Activated naive CD8-positive, alpha-beta T cell (primary cell): Measurements from ENCODE around the gene MTHFR.

Experiments used
- H3K27ac Mint-ChIP-seq: one replicate; pipeline ENCODE4 v1.8.0; 2021; ENCODE audit warnings: mixed read lengths
- H3K27me3 Mint-ChIP-seq: one replicate; pipeline ENCODE4 v1.8.0; 2021; ENCODE audit warnings: mixed read lengths
- H3K36me3 Mint-ChIP-seq: one replicate; pipeline ENCODE4 v1.8.0; 2021; ENCODE audit warnings: mixed read lengths
- H3K4me1 Mint-ChIP-seq: one replicate; pipeline ENCODE4 v1.8.0; 2021; ENCODE audit warnings: low read depth, mixed read lengths
- H3K4me3 Mint-ChIP-seq: one replicate; pipeline ENCODE4 v1.8.0; 2021; ENCODE audit warnings: mild to moderate bottlenecking, mixed read lengths
- H3K9me3 Mint-ChIP-seq: one replicate; pipeline ENCODE4 v1.8.0; 2021; ENCODE audit warnings: low read depth, mixed read lengths

Gene MTHFR

GRCh38 chr1:11767922-11768704, 37.7 kb downstream of the MTHFR start:
- H3K9me3 Mint-ChIP-seq, result no peaks in the 10 kb centered on the region
- no peak overlapping the region for H3K27ac Mint-ChIP-seq
- no peak overlapping the region for H3K4me3 Mint-ChIP-seq
- no peaks in the 10 kb centered on the region for H3K27me3 Mint-ChIP-seq
- H3K4me1 Mint-ChIP-seq, result no peaks in the 10 kb centered on the region
- no peaks in the 10 kb centered on the region for H3K36me3 Mint-ChIP-seq

DNA sequence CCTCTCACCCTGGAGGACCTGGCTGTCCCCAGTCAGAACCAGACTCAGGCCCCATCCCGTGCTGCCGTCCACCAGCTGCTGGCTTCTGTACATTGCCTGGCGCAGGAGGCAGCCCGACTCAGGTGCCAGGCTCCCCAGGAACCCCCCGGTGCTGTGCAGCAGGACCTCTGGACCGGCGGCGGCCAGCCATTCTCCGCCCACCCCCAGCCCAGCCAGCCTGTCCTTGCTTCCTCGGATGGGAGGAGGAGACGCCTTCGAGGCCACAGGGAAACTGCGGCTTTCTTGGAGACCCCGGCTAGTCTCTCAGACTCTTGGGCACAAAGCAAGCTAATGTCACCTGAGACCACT, 39.4 kb downstream of the MTHFR start:
- Mint-ChIP-seq H3K27ac (no peak overlapping the region), H3K36me3 (no peaks in the 10 kb centered on the region), H3K4me1 (no peaks in the 10 kb centered on the region), H3K9me3 (no peaks in the 10 kb centered on the region), H3K4me3 (no peak overlapping the region), H3K27me3 (peaks cover 2% of the 10 kb centered on the region)

DNA sequence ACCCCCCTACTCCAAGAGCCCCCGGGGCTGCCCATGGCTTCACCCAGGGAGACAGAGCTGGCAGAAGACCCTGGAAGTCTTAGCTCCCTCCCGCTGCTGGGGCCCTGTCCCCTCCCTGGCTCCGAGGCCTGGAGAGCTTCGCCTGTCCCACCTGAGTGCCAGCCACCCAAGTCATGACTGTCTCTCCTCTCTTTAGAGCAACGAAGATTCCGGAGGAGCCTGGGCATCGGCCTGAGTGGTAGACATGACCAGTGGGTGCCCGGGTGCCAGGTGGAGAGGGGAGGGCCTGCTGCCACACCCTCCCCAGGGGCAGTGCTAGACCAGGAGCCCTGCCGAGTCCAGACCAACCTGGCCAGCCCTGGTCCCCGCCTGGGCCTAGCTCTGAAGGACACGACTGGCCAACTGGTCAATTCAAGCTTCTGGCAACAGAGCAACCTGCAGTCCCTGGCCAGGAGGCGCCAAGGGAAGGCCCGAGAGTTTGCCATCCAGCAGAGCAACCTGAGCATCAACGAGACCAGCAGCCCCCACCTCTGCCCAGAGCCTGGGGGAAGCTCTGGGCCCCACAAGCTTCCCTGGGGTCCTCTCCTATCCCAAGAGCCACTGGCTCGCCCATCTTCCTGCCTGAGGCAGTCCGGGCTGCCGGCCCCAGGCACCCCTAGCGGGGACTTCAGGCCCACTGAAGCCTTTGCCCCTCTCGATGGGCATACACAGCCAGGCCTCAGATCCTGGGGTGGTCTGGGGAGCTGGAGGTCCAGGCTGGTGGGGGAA, 39.9 kb downstream of the MTHFR start:
- no peak overlapping the region for H3K4me3 Mint-ChIP-seq
- H3K27ac Mint-ChIP-seq, result no peak overlapping the region
- peaks cover 2% of the 10 kb centered on the region for H3K27me3 Mint-ChIP-seq
- H3K9me3 Mint-ChIP-seq, result no peaks in the 10 kb centered on the region
- no peaks in the 10 kb centered on the region for H3K4me1 Mint-ChIP-seq
- no peaks in the 10 kb centered on the region for H3K36me3 Mint-ChIP-seq

- H3K27ac Mint-ChIP-seq, result no peak overlapping the region
- peaks cover 2% of the 10 kb centered on the region for H3K27me3 Mint-ChIP-seq
- no peaks in the 10 kb centered on the region for H3K9me3 Mint-ChIP-seq
- H3K4me1 Mint-ChIP-seq, result no peaks in the 10 kb centered on the region
- H3K36me3 Mint-ChIP-seq, result no peaks in the 10 kb centered on the region
- H3K4me3 Mint-ChIP-seq, result no peak overlapping the region
Observed at GRCh38 chr1:11764519-11764918, 41.2 kb downstream of the MTHFR start.

GRCh38 chr1:11764115-11764514, 41.6 kb downstream of the MTHFR start:
- H3K27me3 Mint-ChIP-seq, result peaks cover 2% of the 10 kb centered on the region
- H3K36me3 Mint-ChIP-seq, result no peaks in the 10 kb centered on the region
- H3K4me3 Mint-ChIP-seq, result no peak overlapping the region
- H3K4me1 Mint-ChIP-seq, result no peaks in the 10 kb centered on the region
- no peak overlapping the region for H3K27ac Mint-ChIP-seq
- H3K9me3 Mint-ChIP-seq, result no peaks in the 10 kb centered on the region

DNA sequence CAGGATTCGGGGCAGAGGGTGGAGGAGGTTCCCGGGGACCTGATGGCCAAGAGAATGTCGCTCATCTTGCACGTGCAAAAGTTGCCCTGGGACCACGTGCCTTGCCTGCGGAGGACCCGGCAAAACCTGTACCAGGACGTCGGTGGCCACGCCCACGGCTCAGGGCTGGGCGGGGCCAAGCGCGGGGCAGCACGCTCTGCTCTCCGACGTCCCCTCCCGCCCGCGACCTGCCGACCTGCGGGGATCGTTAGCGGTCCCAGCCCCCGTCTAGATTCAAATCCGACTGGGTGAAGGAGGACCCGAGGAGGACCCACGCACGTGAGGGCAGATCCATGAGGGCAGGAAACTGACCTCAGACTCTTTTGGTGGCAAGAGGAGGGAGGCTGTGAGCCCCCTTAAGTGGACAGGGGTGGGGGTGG, 43.8 kb downstream of the MTHFR start, which contains the start of gene C1orf167:
TSS of gene C1orf167 (plus strand) at position 206 of the 419 bp plus-strand sequence. CDS start 2,208 bp downstream, outside the sequence.
- no peaks in the 10 kb centered on the region for H3K4me1 Mint-ChIP-seq
- peak within 1 kb of the TSS; percentile 35 for H3K4me3 Mint-ChIP-seq
- H3K36me3 Mint-ChIP-seq, result no peaks in the 10 kb centered on the region
- H3K27ac Mint-ChIP-seq, result no peak within 1 kb of the TSS
- H3K9me3 Mint-ChIP-seq, result no peaks in the 10 kb centered on the region
- peaks cover 4% of the 10 kb centered on the region for H3K27me3 Mint-ChIP-seq

DNA sequence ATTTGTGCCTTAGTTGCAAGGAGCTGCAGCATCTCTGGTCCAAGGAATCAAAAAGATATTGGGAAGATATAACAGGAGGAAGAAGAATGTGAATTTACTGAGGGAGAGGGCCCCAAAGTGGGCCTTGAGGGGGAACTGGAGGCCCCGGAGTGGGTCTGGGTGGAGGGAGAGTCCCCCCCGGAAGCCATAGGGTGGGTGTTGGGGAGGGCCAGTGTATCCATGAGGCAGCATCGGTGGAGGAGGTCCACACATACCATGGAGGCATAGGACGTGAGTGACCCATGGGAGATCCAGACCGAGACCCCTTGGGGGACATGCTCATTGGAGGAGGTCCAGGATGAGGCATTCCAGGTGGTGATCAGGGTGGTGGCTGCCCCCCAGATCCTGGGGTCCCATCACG, 44.5 kb downstream of the MTHFR start:
- Mint-ChIP-seq H3K9me3 (no peaks in the 10 kb centered on the region), H3K27ac (no peak overlapping the region), H3K4me3 (no peak overlapping the region), H3K27me3 (peaks cover 4% of the 10 kb centered on the region), H3K4me1 (no peaks in the 10 kb centered on the region), H3K36me3 (no peaks in the 10 kb centered on the region)

- Mint-ChIP-seq H3K4me1 (no peaks in the 10 kb centered on the region), H3K4me3 (no peak overlapping the region), H3K27me3 (peaks cover 4% of the 10 kb centered on the region), H3K36me3 (no peaks in the 10 kb centered on the region), H3K9me3 (no peaks in the 10 kb centered on the region), H3K27ac (no peak overlapping the region)
Observed at GRCh38 chr1:11759791-11760190, 46.0 kb downstream of the MTHFR start.

- H3K9me3 Mint-ChIP-seq, result no peaks in the 10 kb centered on the region
- peaks cover 2% of the 10 kb centered on the region for H3K27me3 Mint-ChIP-seq
- H3K36me3 Mint-ChIP-seq, result no peaks in the 10 kb centered on the region
- peaks cover 3% of the 10 kb centered on the region for H3K4me1 Mint-ChIP-seq
- no peak overlapping the region for H3K27ac Mint-ChIP-seq
- H3K4me3 Mint-ChIP-seq, result no peak overlapping the region
Observed at GRCh38 chr1:11757047-11757446, 48.7 kb downstream of the MTHFR start.

DNA sequence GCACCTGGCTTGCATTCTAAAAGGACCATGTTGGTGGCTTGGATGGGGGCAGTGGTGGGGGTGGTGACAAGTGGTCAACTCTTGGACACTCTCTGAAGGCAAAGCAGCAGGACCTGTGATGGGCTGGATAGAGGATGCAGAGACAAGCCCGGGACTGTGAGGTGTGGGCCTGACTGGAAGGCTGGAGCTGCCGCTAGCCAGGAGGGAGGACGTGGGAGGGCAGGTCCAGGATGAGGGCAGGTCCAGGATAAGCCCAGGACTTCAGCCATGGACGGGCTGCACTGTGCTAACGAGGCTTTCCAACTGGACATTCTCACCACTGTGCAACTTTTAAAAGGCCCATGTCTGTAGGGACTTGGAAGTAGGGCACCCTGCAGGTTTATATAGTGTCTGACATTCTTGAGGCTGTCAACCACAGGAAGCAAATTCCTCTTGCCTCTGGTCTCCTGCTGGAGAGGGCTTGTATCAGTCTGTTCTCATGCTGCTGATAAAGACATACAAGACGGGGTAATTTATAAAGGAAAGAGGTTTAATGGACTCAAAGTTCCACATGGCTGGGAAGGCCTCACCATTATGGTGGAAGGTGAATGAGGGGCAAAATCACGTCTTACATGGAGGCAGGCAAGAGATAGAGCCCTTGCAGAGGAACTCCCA, 52.1 kb downstream of the MTHFR start:
- Mint-ChIP-seq H3K36me3 (no peaks in the 10 kb centered on the region), H3K27me3 (peaks cover 2% of the 10 kb centered on the region), H3K27ac (no peak overlapping the region)

DNA sequence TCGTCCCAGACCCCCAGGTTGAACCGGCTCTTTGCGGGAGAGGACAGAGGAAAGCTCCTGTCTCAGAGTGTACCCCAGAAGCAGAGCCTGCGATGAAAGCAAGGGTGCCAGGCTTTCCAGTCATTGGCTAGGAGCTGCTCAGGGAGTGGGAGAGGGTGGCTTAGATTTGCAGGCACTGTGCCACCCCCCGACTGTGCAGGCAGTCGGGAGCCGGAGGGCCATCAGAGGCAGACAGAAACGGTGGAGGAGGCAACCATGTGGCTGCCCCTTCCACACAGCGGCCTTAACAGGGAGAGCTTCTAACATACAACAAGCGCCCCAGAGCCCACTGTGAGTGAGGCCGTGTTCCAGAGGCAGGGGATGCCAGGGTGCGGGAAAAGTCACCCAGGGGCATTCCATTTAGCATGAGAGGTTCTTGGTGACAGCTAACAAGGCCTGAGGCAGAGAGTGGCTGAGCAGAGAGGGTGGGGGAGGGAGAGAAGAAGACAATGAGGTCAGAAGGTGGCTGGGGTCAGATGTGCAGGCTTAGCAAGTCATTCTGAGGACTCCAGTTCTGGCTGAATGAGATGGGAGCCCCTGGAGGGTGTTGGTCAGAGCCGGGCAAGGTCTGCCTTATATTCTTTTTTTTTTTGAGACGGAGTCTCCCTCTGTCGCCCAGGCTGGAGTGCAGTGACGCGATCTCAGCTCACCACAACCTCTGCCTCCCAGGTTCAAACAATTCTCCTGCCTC, 53.2 kb downstream of the MTHFR start:
- no peak overlapping the region for H3K4me3 Mint-ChIP-seq
- peaks cover 11% of the 10 kb centered on the region for H3K4me1 Mint-ChIP-seq
- H3K36me3 Mint-ChIP-seq, result no peaks in the 10 kb centered on the region
- H3K27ac Mint-ChIP-seq, result no peak overlapping the region
- no peaks in the 10 kb centered on the region for H3K9me3 Mint-ChIP-seq
- no peaks in the 10 kb centered on the region for H3K27me3 Mint-ChIP-seq

More for the DNA sequence above, 52.1 kb downstream of the MTHFR start:
- Mint-ChIP-seq H3K4me3 (no peak overlapping the region), H3K4me1 (peaks cover 11% of the 10 kb centered on the region), H3K9me3 (no peaks in the 10 kb centered on the region)

- H3K4me3 Mint-ChIP-seq, result no peak overlapping the region
- H3K4me1 Mint-ChIP-seq, result peaks cover 13% of the 10 kb centered on the region
- no peaks in the 10 kb centered on the region for H3K9me3 Mint-ChIP-seq
- peaks cover 3% of the 10 kb centered on the region for H3K36me3 Mint-ChIP-seq
- H3K27ac Mint-ChIP-seq, result no peak overlapping the region
- H3K27me3 Mint-ChIP-seq, result no peaks in the 10 kb centered on the region
Observed at GRCh38 chr1:11751087-11751486, 54.7 kb downstream of the MTHFR start.

GRCh38 chr1:11749996-11750395, 55.8 kb downstream of the MTHFR start:
- Mint-ChIP-seq H3K9me3 (no peaks in the 10 kb centered on the region), H3K4me3 (no peak overlapping the region), H3K36me3 (peaks cover 4% of the 10 kb centered on the region), H3K4me1 (peaks cover 13% of the 10 kb centered on the region), H3K27ac (no peak overlapping the region), H3K27me3 (no peaks in the 10 kb centered on the region)

GRCh38 chr1:11749203-11749689, 56.5 kb downstream of the MTHFR start:
- no peak overlapping the region for H3K4me3 Mint-ChIP-seq
- peaks cover 4% of the 10 kb centered on the region for H3K36me3 Mint-ChIP-seq
- H3K9me3 Mint-ChIP-seq, result no peaks in the 10 kb centered on the region
- no peaks in the 10 kb centered on the region for H3K27me3 Mint-ChIP-seq
- H3K27ac Mint-ChIP-seq, result no peak overlapping the region
- H3K4me1 Mint-ChIP-seq, result peaks cover 15% of the 10 kb centered on the region
